ENCODE data around the gene RUNX1. TPM values are rescaled to one million over a fixed set of nuclear protein-coding genes. Genes with fewer than 3 reads are reported as not detected.
A peak's percentile ranks its signal among the peaks of the same experiment; 100 is the strongest.

RUNX1 gene
- total and polyA plus RNA-seq, 2 of the 13 experiments (the other 11 are each of a cell fraction or from before 2014, with no cell fraction given) = 5.4 to 6.4 TPM

DNA sequence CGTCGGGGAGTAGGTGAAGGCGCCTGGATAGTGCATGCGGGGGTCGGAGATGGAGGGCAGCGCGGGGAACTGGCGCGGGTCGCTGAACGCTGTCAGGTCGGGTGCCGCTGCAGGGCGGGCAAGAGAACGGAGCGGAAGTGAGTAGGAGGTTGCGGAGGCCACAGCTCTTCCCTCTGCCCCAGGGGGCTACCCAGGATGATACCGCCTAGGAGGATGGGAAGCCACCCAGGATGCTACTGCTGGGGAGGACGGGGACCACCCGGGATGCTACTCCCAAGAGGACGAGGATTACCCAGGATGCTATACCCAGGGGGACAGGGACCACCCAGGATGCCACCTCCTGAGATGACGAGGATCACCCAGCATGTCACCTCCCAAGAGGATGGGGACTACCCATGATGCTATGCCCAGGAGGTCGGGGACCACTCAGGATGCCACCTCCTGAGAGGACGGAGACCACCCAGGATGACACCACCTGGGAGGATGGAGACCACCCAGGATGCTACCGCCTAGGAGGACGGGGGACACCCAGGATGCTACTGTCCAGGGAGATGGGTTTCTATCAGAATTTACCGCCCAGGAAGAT is 256.5 kb downstream of the RUNX1 start:
- POLR2A ChIA-PET = no interaction called here
- no peaks in the 10 kb centered on the region for H4K20me1 ChIP-seq (ENCODE audit: insufficient read depth, low read length)
- no peak overlapping the region for H3K9ac ChIP-seq (ENCODE audit: insufficient read depth, low read depth, low read length)
- ATAC-seq (no peak), DNase-seq (ENCODE audit: low spot score) (no peak), FAIRE-seq (no peak)
- whole genome bisulfite sequencing (ENCODE audit: low lambda C conversion rate) = 96% methylated on average over 21 of the region's 27 CpGs
- TF ChIP-seq AGO2 (optimal IDR thresholded peaks at IDR 0.05; ENCODE audit: low read depth, low read length) (peak; percentile 12), RBM22 (optimal IDR thresholded peaks at IDR 0.05; ENCODE audit: low read length) (peak; percentile 48), BRCA1 (CRISPR knock-in tag; IDR thresholded peaks at IDR 0.05) (no peak), ONECUT2 (CRISPR knock-in tag; IDR thresholded peaks at IDR 0.05) (no peak)
- TF ChIP-seq, protein P1, sequence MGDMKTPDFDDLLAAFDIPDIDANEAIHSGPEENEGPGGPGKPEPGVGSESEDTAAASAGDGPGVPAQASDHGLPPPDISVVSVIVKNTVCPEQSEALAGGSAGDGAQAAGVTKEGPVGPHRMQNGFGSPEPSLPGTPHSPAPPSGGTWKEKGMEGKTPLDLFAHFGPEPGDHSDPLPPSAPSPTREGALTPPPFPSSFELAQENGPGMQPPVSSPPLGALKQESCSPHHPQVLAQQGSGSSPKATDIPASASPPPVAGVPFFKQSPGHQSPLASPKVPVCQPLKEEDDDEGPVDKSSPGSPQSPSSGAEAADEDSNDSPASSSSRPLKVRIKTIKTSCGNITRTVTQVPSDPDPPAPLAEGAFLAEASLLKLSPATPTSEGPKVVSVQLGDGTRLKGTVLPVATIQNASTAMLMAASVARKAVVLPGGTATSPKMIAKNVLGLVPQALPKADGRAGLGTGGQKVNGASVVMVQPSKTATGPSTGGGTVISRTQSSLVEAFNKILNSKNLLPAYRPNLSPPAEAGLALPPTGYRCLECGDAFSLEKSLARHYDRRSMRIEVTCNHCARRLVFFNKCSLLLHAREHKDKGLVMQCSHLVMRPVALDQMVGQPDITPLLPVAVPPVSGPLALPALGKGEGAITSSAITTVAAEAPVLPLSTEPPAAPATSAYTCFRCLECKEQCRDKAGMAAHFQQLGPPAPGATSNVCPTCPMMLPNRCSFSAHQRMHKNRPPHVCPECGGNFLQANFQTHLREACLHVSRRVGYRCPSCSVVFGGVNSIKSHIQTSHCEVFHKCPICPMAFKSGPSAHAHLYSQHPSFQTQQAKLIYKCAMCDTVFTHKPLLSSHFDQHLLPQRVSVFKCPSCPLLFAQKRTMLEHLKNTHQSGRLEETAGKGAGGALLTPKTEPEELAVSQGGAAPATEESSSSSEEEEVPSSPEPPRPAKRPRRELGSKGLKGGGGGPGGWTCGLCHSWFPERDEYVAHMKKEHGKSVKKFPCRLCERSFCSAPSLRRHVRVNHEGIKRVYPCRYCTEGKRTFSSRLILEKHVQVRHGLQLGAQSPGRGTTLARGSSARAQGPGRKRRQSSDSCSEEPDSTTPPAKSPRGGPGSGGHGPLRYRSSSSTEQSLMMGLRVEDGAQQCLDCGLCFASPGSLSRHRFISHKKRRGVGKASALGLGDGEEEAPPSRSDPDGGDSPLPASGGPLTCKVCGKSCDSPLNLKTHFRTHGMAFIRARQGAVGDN (CRISPR knock-in tag; IDR thresholded peaks at IDR 0.05) = no peak
- H3K36me3 ChIP-seq (replicated peaks in 1 of 2; ENCODE audit: control insufficient read depth in 1 of 2, insufficient read depth in 2 of 2, low read length in 2 of 2) = peaks cover 5 to 6% of the 10 kb centered on the region in 2 experiments; a peak in 3 of 5 replicates
- CTCF ChIA-PET (ENCODE audit: low intra/inter-chr PET ratio, low total read pairs) = interaction anchor here (0.9 kb wide), 1 partner anchor 47 kb away, joined by 4 read pairs; no protein-coding TSS in a partner anchor
- H2AFZ ChIP-seq (ENCODE audit: low read length) = no peak overlapping the region
- in situ Hi-C loops (cut with HindIII; ENCODE audit: extremely low pct_ligation_motif_present, low pct_unique_long_range_greater_than_20kb) = no loop called here
- H3K79me2 ChIP-seq (ENCODE audit: insufficient read depth, low read length) = no peaks in the 10 kb centered on the region
- H3K27me3 ChIP-seq (ENCODE audit: control insufficient read depth in 1 of 2, insufficient read depth in 2 of 2, low read length in 2 of 2) = no peaks in the 10 kb centered on the region
- intact Hi-C loops (cut with micrococcal nuclease; ENCODE audit: unreplicated experiment) = no loop called here
- no peak overlapping the region for H3K4me2 ChIP-seq (ENCODE audit: low read depth, low read length)
- H3K4me3 ChIP-seq (replicated peaks in 1 of 3; ENCODE audit: insufficient read depth in 1 of 3, low read depth in 2 of 3, low read length in 3 of 3) = no peak overlapping the region
- H3K27ac ChIP-seq (ENCODE audit: extremely low read length, insufficient read depth, low read length) = no peak overlapping the region
- no peaks in the 10 kb centered on the region for H3K9me3 ChIP-seq (ENCODE audit: low read length)
- no TSS peak for BruUV-seq (replicated peaks)
- H3K4me1 ChIP-seq (ENCODE audit: insufficient read depth, low read length) = peaks cover 73% of the 10 kb centered on the region

All from HepG2 (cell line).